GM18498 (cell line): ENCODE results near the gene SAMD13.

Experiments
- ATAC-seq: cut with Tn5 transposase; IDR thresholded peaks from one replicate; pipeline ENCODE4 v1.9.1; 2021; ENCODE audit warnings: mild to moderate bottlenecking, moderate library complexity; ENCODE audit not compliant: unreplicated experiment

Gene SAMD13

DNA sequence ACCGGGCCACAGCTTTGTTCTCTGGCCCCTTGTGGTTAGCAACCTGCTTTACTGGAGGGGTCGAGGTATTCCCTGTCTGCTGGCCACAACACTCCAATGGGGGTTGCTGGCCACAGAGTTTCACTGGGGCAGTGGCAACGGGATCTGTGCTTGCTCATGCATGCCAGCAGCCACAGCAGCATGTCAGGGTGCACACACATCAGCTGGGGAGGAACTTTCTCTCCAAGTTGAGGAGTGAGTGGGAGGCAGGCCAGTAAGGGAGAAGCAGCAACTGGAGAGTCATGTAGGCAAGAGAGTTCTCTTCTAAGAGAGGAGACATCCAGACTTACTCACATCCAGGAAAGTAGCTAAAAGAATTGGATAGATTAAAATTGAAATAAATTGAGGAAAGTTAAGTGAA, 38.0 kb downstream of the SAMD13 start:
- ATAC-seq, result no peak

DNA sequence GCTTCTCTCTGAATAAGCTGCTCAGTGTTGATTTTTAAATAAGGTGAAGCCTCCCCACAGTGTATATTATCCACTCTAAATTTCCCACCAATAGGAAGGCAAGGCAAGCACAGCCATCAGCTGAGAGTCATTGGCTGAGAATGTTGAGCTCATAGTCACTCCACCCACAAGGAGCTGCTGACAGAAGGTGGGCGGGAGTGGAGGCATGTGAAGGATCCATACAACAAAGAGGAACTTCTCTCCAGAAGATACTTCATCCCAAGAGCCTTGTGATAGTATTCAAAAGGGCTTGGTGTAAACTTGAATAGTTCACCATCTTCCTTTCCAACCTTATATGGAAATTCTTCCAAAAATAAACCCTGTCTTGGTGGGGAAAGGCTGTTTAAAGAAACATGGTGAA, 42.8 kb downstream of the SAMD13 start:
- ATAC-seq, result no peak

DNA sequence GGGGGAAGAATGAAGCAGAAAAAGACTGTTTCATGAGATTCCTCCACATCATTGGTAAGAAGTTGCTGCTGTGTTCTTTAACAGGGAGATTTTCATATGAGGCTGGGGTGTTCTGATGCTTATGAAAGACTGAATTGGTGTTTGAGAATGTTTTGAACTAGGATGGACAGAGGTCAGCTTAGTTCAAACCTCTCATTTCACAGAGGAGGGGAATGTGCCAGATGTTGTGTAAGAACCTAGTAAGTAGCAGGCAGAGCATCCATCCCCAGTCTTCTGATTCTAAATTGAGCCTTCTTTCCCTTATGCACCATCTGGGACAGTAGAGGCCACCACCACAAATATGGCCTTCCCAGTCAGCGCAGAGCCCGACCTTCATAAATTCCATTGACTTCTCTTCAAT, 43.7 kb downstream of the SAMD13 start:
- ATAC-seq, result no peak

DNA sequence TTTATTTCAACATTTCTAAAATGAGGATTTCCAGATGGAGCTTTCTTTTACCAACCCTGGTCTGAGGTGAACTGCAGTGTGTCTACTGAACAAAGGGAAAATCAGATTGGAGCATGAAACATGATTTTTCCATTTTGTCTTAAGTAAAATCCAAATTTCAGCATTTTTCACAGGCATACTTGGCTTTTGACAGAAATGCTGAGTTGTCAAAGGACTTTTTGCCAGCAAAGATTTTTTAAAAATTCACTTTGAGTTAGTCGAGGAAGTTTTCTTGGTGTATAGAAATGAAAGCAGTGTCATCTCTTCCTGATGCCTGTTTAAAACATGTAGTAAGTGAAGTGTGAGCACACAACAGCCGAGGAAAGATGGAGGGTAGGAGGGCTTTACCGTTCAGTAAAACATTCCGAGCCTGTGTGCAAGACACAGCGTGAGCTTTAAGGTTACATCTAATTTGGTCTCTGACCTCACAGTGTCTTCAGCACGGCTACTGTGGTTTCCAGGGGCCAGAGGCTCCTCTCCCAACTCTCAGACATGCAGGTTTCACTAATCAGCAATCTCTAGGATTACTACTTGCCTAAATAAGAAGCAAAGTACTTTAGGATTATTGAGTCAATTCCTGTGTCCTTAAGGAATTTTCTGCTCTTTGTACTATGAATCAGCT, 45.9 kb downstream of the SAMD13 start:
- no peak for ATAC-seq

DNA sequence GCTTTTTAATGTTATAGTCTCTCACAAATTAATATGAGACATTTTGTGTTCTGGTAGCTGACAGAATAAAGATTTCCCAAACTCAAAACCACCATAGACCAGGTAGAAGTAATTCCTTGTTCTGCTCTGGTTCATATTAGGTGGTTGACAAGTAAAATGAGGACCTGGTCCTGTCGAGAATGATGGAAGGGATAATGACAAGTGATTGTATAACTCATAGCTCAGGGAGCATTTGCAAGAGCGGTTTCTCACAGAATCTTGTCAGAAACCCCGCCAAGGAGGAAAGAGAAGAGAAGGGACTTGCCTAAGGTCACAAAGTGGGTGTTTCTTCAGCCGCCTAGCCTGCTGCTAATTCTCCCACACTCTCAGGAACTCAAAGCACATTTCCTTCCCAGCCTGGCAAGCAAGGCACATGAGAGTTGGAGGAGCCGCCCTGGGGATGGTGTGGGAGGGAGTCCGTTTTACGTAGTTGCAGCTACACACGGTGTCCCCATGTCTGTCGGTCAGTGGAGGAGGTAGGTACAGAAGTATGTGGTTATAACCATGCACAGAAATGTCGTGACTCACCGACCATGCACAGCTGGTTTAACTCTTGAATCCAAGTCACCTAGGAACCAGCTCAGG, 46.5 kb downstream of the SAMD13 start:
- no peak for ATAC-seq

DNA sequence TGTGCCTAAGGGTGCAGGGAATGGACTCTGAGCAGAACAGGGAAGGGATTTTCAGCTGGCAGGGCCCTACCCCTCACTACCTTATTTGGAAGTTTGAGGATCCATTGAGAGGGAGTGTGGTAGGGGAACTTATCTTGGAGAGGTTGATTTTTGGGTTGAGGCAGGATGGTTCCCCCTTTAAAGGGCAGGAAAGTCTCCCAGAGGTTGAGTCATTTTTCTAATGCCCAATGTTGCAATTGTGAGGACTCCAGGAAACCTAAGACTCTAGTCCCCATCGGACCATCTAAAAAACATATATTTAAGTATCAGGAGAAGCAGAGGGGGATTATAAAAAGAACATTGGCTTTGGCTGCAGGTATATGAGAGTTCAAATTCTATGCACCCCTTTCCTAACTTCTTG, 47.3 kb downstream of the SAMD13 start:
- ATAC-seq, result no peak

DNA sequence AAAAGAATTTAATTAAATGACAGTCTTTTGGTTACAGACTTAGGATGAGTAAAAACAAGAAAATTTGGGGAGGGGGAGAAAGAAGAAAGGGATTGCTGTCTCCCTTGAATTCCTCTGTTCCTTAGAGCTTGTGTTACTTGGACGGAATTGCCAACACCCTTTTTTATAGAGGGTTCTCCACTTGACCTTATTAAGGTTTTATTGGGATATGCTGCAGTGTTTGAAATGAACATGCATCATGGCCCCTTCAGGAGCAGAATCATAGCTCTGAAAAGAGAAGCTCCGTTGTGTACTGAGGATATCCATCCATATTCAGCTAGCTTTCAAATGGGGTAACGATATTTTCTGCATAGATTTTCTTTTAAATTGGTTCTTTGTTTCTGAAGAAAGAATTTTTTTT, 48.6 kb downstream of the SAMD13 start:
- no peak for ATAC-seq

DNA sequence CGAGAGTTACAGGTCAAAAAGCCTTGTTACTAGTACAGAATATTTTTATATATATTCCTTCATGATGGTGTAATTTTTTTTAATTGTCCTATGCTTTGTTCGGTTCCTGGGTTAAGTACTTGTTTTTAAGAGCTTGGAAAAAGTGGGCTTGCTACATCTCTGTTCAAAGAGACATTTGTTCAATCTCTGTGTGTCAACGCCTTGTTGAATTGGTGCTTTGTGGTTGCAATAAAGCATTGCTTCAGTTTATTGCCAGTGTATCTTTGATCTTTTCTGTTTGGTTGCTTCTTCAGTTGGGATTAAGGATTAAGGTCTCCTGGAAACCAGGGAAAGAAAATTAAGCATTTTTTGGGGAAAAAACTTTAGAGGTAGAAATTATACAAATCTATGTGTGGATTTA, 49.0 kb downstream of the SAMD13 start:
- ATAC-seq, result no peak

DNA sequence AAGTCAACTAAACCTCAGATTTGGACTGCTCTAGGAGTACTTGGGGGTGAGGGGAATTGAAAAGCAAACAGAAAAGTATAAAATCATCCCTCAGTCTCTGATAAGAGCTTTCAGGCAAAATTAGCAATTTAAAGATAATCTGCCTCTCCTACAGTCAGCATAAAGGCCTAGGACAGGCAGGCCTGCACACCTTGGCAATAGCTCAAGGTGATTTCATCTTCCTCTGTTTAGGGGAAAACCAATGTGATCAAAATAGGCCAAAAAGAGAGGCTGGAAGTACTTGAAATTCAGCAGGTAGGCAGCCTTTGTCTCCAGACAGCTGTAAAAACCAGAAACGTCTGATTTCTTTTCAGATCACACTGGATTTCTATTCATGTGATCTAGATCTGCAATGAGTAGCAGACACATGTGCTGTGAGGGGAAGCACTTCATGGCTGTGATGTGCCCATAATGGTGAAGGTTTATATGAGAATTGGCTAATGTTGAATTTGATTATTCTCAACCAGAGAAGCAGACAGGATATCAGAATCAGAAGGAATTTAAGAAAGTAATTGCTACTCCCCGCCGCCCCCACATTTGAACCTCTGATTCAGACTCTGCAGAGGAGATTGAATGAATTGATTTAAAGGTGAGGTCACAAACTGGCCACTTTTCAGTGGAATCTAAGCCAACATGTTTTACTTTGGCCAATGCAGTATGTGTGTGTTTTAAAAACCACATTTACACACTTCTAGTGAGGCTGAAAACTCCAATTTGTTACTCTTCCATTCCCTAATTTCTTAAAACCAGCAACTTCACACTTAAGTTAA, 51.0 kb downstream of the SAMD13 start:
- no peak for ATAC-seq

DNA sequence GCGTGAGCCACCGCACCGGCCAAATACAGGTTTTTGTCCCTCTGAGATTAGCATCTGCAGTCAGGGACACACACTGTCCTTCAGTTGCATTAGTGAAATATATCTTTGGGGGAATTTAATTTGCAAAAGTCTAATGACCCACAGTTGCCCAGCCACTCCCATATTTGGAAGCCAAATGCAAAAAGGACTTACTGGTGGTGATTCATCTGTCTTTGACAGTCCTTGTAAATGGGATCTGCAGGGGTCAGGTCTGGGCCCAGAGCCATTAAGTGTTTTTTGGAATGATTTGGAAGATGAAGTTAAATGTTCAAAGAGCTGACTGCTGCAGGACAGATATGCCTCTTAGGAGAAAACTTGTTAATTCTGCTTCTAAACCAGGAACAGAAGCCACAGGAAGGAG, 52.2 kb downstream of the SAMD13 start:
- ATAC-seq, result no peak

DNA sequence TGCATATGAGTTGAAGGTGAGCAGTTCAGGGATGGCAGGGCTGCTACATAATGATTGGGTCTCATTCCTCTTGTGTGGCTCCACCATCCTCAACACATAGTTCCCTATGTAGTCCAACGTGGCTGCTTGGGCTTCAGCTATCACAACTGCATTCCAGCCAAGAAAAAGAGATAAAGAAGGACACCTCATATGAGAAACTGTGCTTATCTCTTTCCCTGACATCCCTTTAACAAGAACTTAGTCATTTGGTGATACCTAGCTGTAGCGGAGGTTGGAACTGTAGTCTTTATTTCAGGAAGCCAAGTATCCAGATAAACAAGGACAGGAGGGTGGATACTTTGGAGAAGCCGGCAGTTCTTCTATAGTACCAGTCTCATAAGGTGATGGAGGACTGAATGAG, 54.0 kb downstream of the SAMD13 start:
- no peak for ATAC-seq

DNA sequence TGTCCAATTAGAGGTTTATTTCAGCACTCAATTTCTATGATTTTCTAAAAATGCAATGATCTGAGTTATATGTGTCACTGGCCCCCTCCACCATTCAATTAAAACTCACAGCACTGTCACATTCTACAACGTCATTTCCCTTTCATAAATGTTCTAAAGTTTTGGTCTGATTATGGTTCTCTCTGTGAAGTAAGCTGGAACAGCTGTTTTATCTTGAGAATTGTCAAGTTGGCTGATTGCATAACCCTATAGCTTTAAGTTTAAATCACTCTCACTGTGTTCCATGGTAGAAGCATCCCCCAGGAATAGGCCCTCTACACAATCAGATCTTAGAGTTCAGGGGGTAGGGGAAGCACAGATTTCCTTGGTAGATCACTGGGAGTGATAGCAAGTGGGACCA, 55.4 kb downstream of the SAMD13 start:
- no peak for ATAC-seq

DNA sequence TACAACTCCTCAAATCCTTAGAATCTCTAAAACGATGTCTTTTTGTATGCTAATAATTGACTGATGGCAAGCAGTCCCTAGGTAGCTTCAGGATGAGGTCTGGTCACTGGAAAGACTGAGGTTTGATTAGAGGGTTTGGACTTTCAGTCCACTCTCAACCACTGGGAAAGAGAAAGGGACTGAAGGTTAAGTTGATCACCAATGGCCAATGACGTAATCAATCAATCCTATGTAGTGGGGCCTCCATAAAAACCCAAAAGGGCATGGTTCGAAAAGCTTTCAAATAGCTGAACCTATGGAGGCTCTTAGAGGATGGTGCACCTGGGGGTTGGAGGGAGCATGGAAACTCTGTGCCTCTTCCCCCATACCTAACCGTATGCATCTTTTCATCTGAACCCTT, 57.2 kb downstream of the SAMD13 start:
- no peak for ATAC-seq

DNA sequence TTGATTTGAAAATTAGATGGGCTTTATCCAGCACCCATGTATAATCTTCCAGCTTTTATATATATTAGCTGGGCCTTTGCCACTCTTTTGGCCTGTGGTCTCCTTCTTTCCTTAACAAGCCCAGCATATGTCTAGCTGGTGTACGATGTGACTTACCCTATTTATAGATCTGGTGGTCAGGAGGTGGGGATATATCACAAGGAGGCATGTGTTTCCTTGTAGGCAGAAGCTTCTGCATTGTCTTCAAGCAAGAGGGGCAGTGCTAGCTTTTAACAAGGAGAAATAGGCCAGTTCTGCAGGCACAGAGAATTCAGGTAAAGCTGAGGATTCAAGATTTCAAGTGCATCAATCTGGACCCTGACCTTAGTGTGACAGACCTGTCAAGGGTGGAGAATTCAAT, 58.8 kb downstream of the SAMD13 start:
- no peak for ATAC-seq

DNA sequence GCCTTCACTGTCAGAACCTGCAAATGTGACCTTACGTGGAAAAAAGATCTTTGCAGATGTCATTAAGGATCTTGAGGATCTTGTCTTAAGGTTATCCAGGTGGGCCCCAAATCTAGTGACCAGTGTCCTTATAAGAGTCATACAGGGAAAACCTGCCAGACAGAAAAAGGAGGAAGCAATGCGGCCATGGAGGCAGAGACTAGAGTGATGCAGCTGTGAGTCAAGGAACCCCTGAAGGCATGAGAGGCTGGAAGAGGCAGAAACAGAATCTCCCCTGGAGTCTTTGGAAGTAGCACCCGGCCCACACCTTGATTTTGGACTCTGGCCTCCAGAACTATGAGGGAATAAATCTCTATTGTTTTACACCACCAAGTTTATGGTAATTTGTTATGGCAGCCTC, 60.3 kb downstream of the SAMD13 start:
- ATAC-seq, result no peak

DNA sequence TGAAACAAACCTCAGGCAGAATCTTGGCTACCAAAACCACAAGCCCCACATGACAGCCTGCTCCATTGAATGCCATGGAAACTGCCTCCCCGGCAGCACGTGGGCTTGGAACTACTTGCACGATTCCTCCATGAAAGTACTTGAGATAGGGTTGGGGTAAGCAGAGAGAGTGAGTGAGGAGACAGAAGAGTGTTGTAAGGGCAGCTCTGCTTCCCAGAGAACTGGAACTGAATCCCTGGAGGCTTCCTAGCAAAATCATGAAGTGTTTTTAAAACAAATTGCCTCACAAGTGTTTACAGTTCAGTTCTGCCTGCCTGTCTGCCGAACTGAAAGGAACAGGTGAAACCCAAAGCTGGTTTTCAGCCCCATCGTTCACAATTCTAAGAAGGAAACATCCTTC, 61.5 kb downstream of the SAMD13 start:
- no peak for ATAC-seq

DNA sequence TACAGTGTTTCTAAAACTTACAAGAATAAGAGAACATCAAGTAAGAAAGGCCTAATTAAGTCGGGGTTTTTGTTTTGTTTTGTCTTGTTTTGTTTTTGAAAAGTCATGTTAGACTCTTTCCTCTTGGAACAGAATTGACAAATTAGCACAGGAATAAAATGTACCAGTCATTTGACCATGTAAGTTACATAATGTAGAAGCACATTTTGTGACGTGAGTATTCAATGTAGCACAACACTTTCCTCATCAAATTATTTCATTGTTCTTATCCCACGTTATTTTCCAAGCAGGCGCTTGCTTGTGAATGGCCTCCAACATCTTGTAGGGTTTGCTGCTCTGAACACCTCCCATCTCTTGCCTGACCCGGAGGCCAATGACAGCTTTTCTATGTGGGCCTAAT, 62.1 kb downstream of the SAMD13 start:
- ATAC-seq, result no peak

DNA sequence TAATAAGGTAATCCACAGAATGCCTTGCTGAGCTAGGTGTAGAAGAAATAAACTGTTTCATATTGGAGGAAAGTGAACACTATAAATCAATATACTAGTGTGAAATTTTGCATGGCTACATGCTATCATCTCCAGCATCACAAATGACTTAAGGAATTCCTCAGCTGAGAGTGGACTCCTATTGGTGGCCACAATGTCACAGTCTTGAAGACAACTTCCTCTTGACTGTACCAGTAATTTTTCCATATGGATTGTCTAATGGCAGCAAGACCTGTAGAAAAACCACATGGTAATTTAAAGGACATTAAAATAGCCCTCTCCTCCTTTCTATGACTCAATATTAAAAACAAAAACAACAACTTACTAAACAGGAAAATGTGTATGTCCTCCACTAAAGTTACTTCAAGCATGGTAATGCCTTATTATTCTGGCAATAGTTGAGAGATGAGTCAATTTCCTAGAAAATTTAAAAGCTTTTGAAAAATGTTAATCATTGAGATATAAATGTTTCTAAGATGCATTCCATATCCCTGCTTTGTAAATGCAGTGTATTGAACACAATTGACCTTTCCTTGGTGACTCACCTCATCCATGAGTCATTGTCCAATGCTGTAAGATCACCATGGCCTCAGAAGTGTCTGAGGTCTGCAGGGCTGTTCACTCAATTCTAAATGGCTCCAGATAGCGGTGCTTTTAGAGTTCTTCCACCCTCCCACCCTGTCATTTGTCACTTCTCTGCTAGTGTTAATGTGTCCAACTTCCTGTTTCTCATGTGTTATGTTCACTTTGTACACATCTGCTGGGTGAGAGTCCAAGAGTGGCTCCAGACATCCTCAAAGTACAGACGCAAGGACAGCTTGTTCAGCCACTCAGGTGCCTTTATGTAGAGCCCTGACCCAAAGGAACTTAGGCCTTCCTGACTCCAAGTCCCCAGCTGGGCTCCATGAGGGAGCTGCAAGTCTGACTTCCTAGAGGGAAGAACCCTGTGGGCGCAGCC, 64.0 kb downstream of the SAMD13 start:
- no peak for ATAC-seq

DNA sequence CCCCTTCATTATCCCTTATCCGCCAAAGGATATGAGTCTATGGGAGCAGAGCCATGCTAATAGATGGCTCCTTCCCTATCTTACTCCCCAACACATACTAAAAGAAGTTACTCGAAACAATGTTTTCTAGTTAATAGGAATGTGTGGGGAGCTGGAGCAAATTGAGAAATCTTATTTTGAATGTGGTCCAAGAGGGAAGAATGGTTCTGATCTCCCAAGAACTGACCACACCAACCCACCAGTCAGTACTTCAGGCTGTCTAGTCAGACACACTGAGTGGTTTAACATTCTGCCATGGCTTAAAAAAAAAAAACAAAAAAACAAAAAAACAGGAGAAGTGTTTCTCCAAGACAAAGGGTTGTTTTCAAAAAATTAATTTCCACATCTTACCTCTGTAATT, 65.3 kb downstream of the SAMD13 start:
- ATAC-seq, result no peak

DNA sequence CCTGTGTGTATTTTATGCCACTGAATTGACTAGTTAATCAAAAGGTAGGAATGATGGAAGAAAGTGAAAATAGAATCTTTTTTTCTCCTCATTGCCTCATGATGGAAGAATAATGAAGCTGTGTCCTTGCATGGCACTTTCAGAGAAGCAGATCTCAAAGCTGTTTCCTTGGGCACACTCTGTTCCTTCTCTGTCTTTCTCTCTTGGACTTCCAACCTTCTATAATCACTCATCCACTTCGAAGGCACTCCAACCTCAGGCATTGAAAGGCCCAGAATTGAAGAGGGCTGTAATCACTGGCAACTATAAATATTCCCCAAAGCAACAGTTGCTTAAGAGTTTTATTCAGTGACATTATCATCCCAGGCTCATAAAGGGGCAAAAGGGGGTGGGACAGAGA, 65.7 kb downstream of the SAMD13 start:
- ATAC-seq, result no peak

DNA sequence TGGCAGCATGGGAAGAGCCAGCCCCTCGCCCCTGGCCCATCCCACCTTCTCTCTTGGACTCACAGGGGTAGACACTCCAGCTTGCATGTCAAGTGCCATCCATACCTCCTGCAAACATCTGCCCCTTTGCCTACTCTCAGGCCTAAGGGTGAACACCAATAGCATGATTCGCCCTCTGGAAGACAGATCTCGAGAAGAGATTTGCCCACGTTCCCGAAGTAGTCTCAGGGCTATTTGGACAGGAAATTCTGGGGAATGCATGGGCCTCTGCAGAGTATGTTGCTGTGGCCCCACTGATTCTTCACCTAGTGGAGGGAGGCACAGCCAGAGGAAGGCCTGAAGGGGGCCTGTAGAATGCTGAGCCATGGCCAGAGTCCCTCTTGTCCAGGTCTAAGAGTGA, 66.9 kb downstream of the SAMD13 start:
- no peak for ATAC-seq
